IMR-90 (cell line): ENCODE data around the gene FNIP1. TPM values are rescaled to one million over a fixed set of nuclear protein-coding genes. Genes with fewer than 3 reads are reported as not detected.

Experiments
- ATAC-seq: fragments of 200-7000 bp; cut with Tn5 transposase; 2 replicates; pipeline ENCODE4 v1.9.1; 2020; ENCODE audit warnings: low read depth, mild to moderate bottlenecking, moderate library complexity
- BruUV-seq: library from RNA; stranded (reverse); fragments of 400-500 nt; replicated peaks from 2 replicates; lab custom pipeline; 2021; lab: Mats Ljungman, UMichigan
- CTCF ChIA-PET: fragments of 300-600 bp; formaldehyde crosslinking; extraction: SDS; loops from one replicate; lab custom pipeline; 2021; ENCODE audit warnings: antibody characterized with exemption; lab: Yijun Ruan, JAX
- POLR2A ChIA-PET: fragments of 300-600 bp; sonication (Branson Sonifier 250); formaldehyde crosslinking; loops from one replicate; lab custom pipeline; 2022; ENCODE audit warnings: antibody characterized with exemption; ENCODE audit not compliant: unreplicated experiment; lab: Charles Lee
- DNase-seq: peaks from one replicate; pipeline ENCODE4 v3.0.0; 2013
- H2AFZ ChIP-seq: replicated peaks from 2 replicates; pipeline ENCODE3; 2013; ENCODE audit warnings: low read length, mild to moderate bottlenecking; ENCODE audit not compliant: poor library complexity
- H2AK5ac ChIP-seq: 2 replicates; pipeline ENCODE4 v1.6.1; 2013; ENCODE audit warnings: low read depth, low read length, inconsistent platforms
- H2AK9ac ChIP-seq: replicated peaks from 2 replicates; pipeline ENCODE3; 2013; ENCODE audit warnings: mild to moderate bottlenecking, low read depth, low read length, moderate library complexity; ENCODE audit not compliant: poor library complexity
- H2BK120ac ChIP-seq: 2 replicates; pipeline ENCODE4 v1.6.1; 2013; ENCODE audit warnings: low read depth, low read length, inconsistent platforms
- H2BK15ac ChIP-seq: 3 replicates; pipeline ENCODE4 v1.6.1; 2013; ENCODE audit warnings: low read depth, low read length, inconsistent platforms
- H2BK20ac ChIP-seq: 2 replicates; pipeline ENCODE4 v1.6.1; 2013; ENCODE audit warnings: low read depth, mild to moderate bottlenecking, inconsistent platforms, low read length, moderate library complexity
- H2BK5ac ChIP-seq: 2 replicates; pipeline ENCODE4 v1.6.1; 2013; ENCODE audit warnings: mild to moderate bottlenecking, low read depth, low read length, inconsistent platforms; ENCODE audit not compliant: poor library complexity, severe bottlenecking
- H3K14ac ChIP-seq: replicated peaks from 2 replicates; pipeline ENCODE4 v1.6.1; 2013; ENCODE audit warnings: low read depth, low read length, inconsistent platforms
- H3K18ac ChIP-seq: 2 replicates; pipeline ENCODE4 v1.6.1; 2013; ENCODE audit warnings: low read depth, low read length, control low read depth
- H3K23ac ChIP-seq: 2 replicates; pipeline ENCODE4 v1.6.1; 2013; ENCODE audit warnings: low read depth, low read length, inconsistent platforms
- H3K27ac ChIP-seq: 2 replicates; pipeline ENCODE4 v1.5.1; 2013; ENCODE audit warnings: mild to moderate bottlenecking, control low read depth, low read length; ENCODE audit not compliant: insufficient read depth
- H3K27me3 ChIP-seq: 2 replicates; pipeline ENCODE4 v1.6.1; 2013; ENCODE audit warnings: low read length; ENCODE audit not compliant: control insufficient read depth, insufficient read depth
- H3K36me3 ChIP-seq: 2 replicates; pipeline ENCODE4 v1.6.1; 2013; ENCODE audit warnings: low read length, mixed read lengths; ENCODE audit not compliant: control insufficient read depth, insufficient read depth
- H3K4ac ChIP-seq: 2 replicates; pipeline ENCODE4 v1.6.1; 2013; ENCODE audit warnings: low read depth, low read length, inconsistent platforms
- H3K4me1 ChIP-seq: 2 replicates; pipeline ENCODE4 v1.6.1; 2013; ENCODE audit warnings: low read length, mixed read lengths; ENCODE audit not compliant: control insufficient read depth, insufficient read depth
- H3K4me2 ChIP-seq: 2 replicates; pipeline ENCODE4 v1.6.1; 2013; ENCODE audit warnings: low read depth, mild to moderate bottlenecking, control low read depth, low read length, moderate library complexity
- H3K4me3 ChIP-seq: 2 replicates; pipeline ENCODE4 v1.5.1; 2013; ENCODE audit warnings: low read depth, mild to moderate bottlenecking, control low read depth, low read length, moderate library complexity; ENCODE audit not compliant: insufficient read depth
- H3K56ac ChIP-seq: 2 replicates; pipeline ENCODE4 v1.6.1; 2013; ENCODE audit warnings: low read length, inconsistent platforms; ENCODE audit not compliant: insufficient read depth; ENCODE audit errors: extremely low read depth
- H3K79me1 ChIP-seq, 2 experiments: 2 replicates each; pipeline ENCODE4 v1.6.1; 2013; ENCODE audit warnings: low read length in 2 of 2, inconsistent platforms in 1 of 2, low read depth in 1 of 2
- H3K9ac ChIP-seq: 2 replicates; pipeline ENCODE4 v1.6.1; 2013; ENCODE audit warnings: low read depth, low read length, control low read depth
- H3K9me1 ChIP-seq: 2 replicates; pipeline ENCODE4 v1.6.1; 2013; ENCODE audit warnings: low read length, inconsistent platforms; ENCODE audit not compliant: insufficient read depth
- H3K9me3 ChIP-seq: 2 replicates; pipeline ENCODE4 v1.6.1; 2013; ENCODE audit warnings: low read length; ENCODE audit not compliant: control insufficient read depth, insufficient read depth
- H4K20me1 ChIP-seq: 2 replicates; pipeline ENCODE4 v1.6.1; 2013; ENCODE audit warnings: low read length, inconsistent platforms; ENCODE audit not compliant: insufficient read depth
- H4K5ac ChIP-seq: 2 replicates; pipeline ENCODE4 v1.6.1; 2013; ENCODE audit warnings: mild to moderate bottlenecking, low read depth, low read length, control low read depth
- H4K8ac ChIP-seq, 2 experiments: 2 replicates each; pipeline ENCODE4 v1.6.1; 2013; ENCODE audit warnings: low read depth in 2 of 2, low read length in 2 of 2, control low read depth in 1 of 2, inconsistent platforms in 1 of 2
- H4K91ac ChIP-seq: 2 replicates; pipeline ENCODE4 v1.6.1; 2013; ENCODE audit warnings: low read depth, low read length, inconsistent platforms; ENCODE audit not compliant: insufficient read depth
- BHLHE40 ChIP-seq: fragments of 150-350 bp; IDR thresholded peaks from 2 replicates; pipeline ENCODE4 v1.6.1; 2016; ENCODE audit warnings: mild to moderate bottlenecking, low read depth, low read length
- RCOR1 ChIP-seq: IDR thresholded peaks from 2 replicates; pipeline ENCODE4 v1.6.1; 2012; ENCODE audit warnings: mild to moderate bottlenecking, low read length, improper control_type of control experiment; ENCODE audit not compliant: insufficient replicate concordance
- WGBS, 2 experiments: methylation state at CpG; one replicate each; pipeline versions ENCODE4 v1.1.5 to v1.1.7; 2013; ENCODE audit warnings: missing lambda C conversion rate in 2 of 2; ENCODE audit not compliant: insufficient read length in 1 of 2; ENCODE audit errors: extremely low coverage in 2 of 2; 5-methylcytosine and 5-hydroxymethylcytosine counted together
- dilution Hi-C: fragments of 300-500 bp; cut with HindIII; formaldehyde crosslinking; loops from one replicate; pipeline ENCODE4 v1.14.3; 2018; ENCODE audit warnings: low sequenced_read_pairs; ENCODE audit not compliant: unreplicated experiment
- in situ Hi-C: fragments of 300-500 bp; cut with MboI; formaldehyde crosslinking; loops from 3 replicates; pipeline ENCODE4 v1.14.3; 2019; ENCODE audit warnings: low sequenced_read_pairs, inconsistent platforms, mixed read lengths
- intact Hi-C: fragments of 100-400 bp; cut with micrococcal nuclease; formaldehyde crosslinking; loops from 2 replicates; pipeline ENCODE4 v1.10.0; 2022
- polyA plus RNA-seq, 3 experiments: library from polyadenylated mRNA; depleted of rRNA; stranded (reverse); fragments of >200 nt; gene quantifications; 2 replicates each; pipeline ENCODE4 v1.2.3, GENCODE V29; 2012; ENCODE audit warnings: low replicate concordance in 1 of 3
- total RNA-seq: library from RNA; depleted of rRNA; stranded (reverse); fragments of >200 nt; gene quantifications from 2 replicates; pipeline ENCODE4 v1.2.3, GENCODE V29; 2012

Gene FNIP1
- total and polyA plus RNA-seq, 2 of the 4 experiments (the other 2 are of a cell fraction), result 5.6 to 34.1 TPM

DNA sequence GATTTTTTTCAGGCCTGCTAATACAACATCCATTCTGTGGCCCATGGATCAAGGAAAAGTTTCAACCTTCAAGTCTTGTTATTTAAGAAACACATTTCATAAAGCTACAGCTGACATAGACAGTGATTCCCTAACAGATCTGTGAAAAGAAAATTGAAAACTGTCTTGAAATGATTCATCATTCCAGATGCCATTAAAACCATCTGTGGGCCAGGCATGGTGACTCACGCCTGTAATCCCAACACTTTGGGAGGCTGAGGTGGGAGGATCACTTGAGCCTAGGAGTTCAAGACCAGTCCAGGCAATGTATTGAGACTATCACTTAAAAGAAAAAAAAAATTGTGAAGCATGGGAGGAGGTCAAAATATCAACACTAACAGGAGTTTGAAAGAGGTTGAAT, 167.8 kb downstream of the FNIP1 start:
- no peak overlapping the region for H4K8ac ChIP-seq
- H4K20me1 ChIP-seq, result peaks cover 13% of the 10 kb centered on the region; the same call in 1 of the 2 replicates
- in situ Hi-C loops (no loop called here), dilution Hi-C loops (no loop called here), intact Hi-C loops (no loop called here)
- TF ChIP-seq RCOR1, result peak; percentile 77
- no peak for TF ChIP-seq BHLHE40
- CTCF ChIA-PET, result no interaction called here
- H3K4me3 ChIP-seq, result no peak overlapping the region
- no TSS peak for BruUV-seq
- no peak overlapping the region for H3K14ac ChIP-seq
- H3K79me1 ChIP-seq, result peaks cover 10 to 69% of the 10 kb centered on the region in 2 experiments
- no CpG with 5 or more reads among the region's 1 CpG for WGBS, 2 experiments
- POLR2A ChIA-PET, result no interaction called here
- no peak overlapping the region for H3K56ac ChIP-seq
- peak overlapping the region; percentile 5 for H2BK5ac ChIP-seq
- no peak overlapping the region for H3K4ac ChIP-seq
- no peak overlapping the region for H2BK15ac ChIP-seq
- peaks cover 3% of the 10 kb centered on the region; the same call in 1 of the 2 replicates for H3K9me1 ChIP-seq
- no peaks in the 10 kb centered on the region for H3K36me3 ChIP-seq
- H2BK120ac ChIP-seq, result no peak overlapping the region
- no peak overlapping the region for H3K9ac ChIP-seq
- H4K5ac ChIP-seq, result no peak overlapping the region
- no peak overlapping the region for H3K27ac ChIP-seq
- H3K18ac ChIP-seq, result no peak overlapping the region; the same call in 1 of the 2 replicates
- H2BK20ac ChIP-seq, result no peak overlapping the region
- no peak overlapping the region for H4K91ac ChIP-seq
- ATAC-seq (no peak; the same call in 1 of the 2 replicates), DNase-seq (peak; percentile 62)
- H3K4me2 ChIP-seq, result peak overlapping the region; percentile 60; the same call in 1 of the 2 replicates
- H3K27me3 ChIP-seq, result no peaks in the 10 kb centered on the region
- no peak overlapping the region for H2AK9ac ChIP-seq
- H3K23ac ChIP-seq, result no peak overlapping the region; the same call in 1 of the 2 replicates
- no peak overlapping the region for H2AFZ ChIP-seq
- H3K4me1 ChIP-seq, result peaks cover 2% of the 10 kb centered on the region; the same call in 1 of the 2 replicates
- H2AK5ac ChIP-seq, result no peak overlapping the region
- no peaks in the 10 kb centered on the region for H3K9me3 ChIP-seq
